Activated CD4-positive, alpha-beta T cell treated with anti-CD3 and anti-CD28 coated beads, Interleukin-2, amount 50 U/mL, for 1 hour (primary cell): Measurements from ENCODE around the gene PSMB3.
A peak's percentile ranks its signal among the peaks of the same experiment; 100 is the strongest.

Experiments
- DNase-seq: peaks from one replicate; pipeline ENCODE4 v3.0.0-alpha.2; 2020

Gene PSMB3

GRCh38 chr17:38733982-38734973 lies 18.3 kb upstream of the PSMB3 start:
- DNase-seq, result no peak

GRCh38 chr17:38735161-38735997 lies 17.2 kb upstream of the PSMB3 start:
- peak; percentile 77 for DNase-seq

- DNase-seq, result no peak
Observed at GRCh38 chr17:38738007-38738662, 14.4 kb upstream of the PSMB3 start.

- no peak for DNase-seq
Observed at GRCh38 chr17:38738686-38739085, 13.9 kb upstream of the PSMB3 start.

DNA sequence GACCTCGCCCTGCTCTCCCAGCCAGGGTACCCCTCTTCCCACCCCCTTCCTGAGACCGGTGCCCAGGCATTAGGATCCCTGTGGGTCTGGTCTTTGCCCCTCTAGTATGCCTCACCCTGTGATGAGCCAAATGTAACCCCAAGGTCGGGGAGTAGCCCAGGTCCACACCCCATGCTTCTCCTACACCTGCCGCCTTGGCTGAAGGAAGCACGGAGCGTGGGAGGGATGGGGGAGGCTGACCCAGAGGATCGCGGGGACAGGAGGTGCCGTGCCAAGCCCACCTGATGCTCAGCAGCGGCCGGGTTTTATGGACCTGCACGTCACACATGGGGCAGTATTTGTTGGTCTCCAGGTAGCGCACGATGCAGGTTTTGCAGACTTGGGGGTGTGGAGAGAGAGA lies 13.2 kb upstream of the PSMB3 start:
- DNase-seq, result no peak

GRCh38 chr17:38740044-38740443 lies 12.5 kb upstream of the PSMB3 start:
- no peak for DNase-seq

DNA sequence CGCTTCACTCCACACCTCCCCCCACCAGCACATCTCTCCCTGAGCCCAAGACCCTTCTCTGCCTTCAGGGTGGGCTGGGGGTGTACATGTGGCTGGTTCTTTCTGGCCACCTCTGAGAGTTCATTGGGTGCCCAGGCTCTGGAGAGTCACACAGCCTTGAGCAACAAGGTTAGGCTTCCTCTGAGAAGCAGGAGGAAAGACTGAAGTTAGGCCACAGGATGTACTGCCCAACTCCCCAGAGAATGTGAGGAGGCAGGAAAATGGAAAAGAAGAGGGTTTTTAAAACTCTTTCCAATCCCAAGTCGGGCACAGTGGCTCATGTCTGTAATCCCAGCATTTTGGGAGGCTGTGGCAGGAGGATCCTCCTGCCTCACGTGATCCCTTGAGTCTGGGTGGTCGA lies 11.7 kb upstream of the PSMB3 start:
- DNase-seq, result no peak

GRCh38 chr17:38741461-38741860 lies 11.1 kb upstream of the PSMB3 start:
- DNase-seq, result no peak

DNA sequence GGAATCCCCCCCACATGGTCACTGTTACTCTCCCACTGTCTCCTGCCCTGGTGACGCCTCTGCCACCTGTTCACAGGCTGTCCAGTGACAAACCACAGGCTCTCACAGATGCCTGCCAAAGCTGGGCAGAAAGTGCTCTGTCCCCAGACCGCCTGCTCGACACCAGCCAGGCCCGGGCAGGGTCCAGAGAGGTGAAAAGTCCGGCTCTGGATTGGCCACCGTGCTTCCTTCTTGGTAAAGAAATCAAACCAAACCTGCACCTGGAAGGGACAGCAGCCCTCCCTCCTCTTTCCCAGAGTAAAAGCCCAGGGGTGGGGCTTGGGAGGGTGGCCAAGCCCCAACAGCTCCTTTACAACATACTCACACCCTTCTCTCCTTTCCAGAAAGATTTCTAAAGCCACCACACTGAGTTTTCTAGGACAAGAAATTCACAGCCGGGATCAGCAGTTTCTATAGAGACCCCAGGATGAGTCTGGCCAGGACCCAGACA lies 10.6 kb upstream of the PSMB3 start:
- DNase-seq, result no peak

- DNase-seq, result no peak
Observed at GRCh38 chr17:38742411-38743308, 9.9 kb upstream of the PSMB3 start.

- no peak for DNase-seq
Observed at GRCh38 chr17:38743556-38744171, 8.9 kb upstream of the PSMB3 start.

GRCh38 chr17:38745545-38745944 lies 7.0 kb upstream of the PSMB3 start:
- DNase-seq, result no peak

- no peak for DNase-seq
Observed at GRCh38 chr17:38746004-38746848, 6.3 kb upstream of the PSMB3 start.

DNA sequence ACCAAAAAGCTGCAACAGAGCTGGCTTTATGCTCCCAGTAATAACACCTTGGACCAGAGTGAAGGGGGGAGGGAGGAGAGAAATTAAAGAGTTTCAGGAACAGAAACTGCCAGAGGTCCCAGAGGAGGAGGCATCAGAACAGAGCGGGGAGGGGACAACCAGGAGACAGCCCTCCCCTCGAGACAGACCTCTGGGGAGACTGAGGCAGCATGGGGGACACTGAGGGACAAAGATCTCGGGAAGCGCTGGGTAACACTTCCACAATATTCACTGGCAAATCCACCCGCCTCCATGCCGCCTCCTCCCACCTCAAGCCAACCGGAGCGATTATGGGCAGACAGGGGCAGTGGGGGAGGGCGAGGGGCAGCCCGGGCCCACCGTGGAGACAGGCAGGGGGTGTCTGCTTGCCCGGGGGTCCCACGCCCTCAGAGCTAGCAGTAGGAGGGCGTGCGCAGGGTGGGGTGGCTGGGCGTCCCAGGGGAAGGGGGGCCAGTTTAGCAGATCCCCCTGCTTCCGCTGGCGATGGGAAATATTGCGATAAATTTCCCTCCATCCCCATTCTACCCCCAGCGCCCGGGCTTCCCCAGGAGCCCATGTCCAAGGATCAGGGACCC lies 5.6 kb upstream of the PSMB3 start:
- DNase-seq, result no peak

- DNase-seq, result no peak
Observed at GRCh38 chr17:38747463-38748148, 4.9 kb upstream of the PSMB3 start.

DNA sequence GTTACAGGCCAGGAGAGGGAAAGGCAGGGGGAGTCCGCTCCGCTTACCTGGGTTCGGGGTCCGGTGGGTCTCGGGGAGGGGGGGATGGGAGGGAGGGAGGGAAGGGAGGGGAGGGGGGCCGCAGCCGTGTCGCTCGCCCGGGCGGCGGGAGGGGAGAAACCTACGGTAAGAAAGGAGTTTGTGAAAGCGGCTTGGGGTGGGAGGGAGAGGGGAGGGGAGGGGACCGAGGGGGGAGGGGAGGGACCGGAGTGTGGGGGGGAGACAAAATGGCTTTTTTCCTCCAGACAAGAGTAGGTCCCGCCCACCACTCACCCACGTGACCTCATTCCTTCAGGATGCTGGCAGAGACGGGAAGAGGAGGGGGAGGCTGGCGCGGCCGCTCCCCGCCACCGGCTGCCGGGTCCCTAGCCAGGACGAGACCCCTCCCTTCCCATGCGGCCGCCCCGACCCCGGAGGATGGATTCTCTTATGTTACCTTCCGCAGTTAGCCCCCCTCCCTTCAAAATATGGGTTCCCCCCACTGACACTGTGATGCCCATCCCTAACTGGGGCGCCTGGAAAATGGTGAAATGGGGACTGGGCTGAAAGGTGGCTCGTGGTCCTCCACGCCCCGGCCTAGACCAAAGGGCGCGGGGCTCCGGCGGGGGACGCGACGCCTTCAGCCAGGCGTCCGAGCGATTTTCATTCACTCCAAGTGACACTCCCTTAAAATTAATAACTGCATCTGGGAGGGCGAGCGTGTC lies 4.2 kb upstream of the PSMB3 start, which contains the start of gene PCGF2:
TSS of gene PCGF2 (minus strand) at position 188 of the 743 bp plus-strand sequence. CDS start 7,934 bp downstream, outside the sequence.
- DNase-seq, result no peak

DNA sequence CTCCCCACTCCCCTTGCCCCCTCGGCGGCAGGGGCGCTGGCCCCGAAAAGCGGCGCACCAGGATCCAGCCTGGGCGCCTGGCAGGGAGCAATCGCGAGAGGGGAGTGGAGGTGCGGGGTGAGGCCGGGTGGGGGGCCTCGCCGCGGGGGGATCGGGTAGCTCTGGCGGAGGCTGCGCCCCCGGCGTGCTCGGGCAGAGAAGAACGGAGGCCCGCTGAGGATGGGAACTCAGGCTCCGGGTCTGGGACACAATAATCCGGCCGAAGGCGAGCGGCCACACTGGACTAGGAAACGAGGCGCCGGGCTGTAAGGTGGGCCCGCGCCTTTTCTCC lies 3.7 kb upstream of the PSMB3 start:
- no peak for DNase-seq

DNA sequence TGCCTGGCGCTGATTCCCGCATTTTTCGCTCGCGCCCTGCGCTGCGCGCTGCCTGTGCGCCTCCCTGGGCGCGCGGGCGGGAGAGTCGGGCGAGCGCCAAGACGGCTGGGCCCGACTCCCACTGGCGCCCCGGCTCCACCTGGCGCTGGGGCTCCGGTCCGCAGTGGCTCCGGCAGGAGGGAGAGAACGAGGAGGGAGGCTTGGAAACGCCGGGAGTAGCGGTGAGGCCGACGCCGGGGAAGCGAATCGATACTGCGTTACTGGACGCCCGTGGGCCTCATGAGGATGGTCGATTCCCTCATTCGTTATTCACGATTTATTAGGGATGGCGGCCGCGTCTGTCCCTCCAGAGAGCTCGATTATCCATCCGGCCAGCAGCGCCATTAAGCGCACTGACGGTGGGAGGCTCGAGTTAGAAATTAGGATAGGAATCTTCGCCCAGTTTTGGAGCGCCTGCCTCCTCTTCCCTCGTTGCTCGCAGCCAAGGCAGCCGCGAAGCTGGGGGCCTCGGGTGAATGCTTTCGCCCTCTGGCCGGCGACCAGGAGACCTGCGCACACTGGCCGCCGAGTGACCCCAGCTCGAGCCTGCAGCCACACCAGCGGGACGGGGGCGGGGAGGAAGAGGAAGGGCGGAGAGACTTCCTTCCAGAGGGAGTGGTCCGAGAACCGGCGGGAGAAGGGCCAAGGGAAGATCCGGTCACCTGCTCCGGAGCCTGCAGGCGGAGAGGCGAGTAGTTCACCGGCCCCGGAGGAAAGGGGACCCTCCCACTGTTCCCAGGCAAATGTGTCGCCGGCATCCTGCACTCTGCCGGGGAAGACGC lies 3.1 kb upstream of the PSMB3 start:
- no peak for DNase-seq
